SK-N-SH (cell line): Measurements from ENCODE around the gene HAUS3. TPM values are rescaled to one million over a fixed set of nuclear protein-coding genes. Genes with fewer than 3 reads are reported as not detected.

Source experiments
- CTCF ChIA-PET: fragments of 300-600, 350-600 bp; formaldehyde crosslinking; extraction: SDS; loops from one replicate; lab custom pipeline; 2021; lab: Yijun Ruan, JAX
- POLR2A ChIA-PET: fragments of 350-600 bp; sonication (Branson Sonifier 250); formaldehyde crosslinking; extraction: SDS; loops from one replicate; lab custom pipeline; 2020; ENCODE audit warnings: antibody characterized with exemption, inconsistent platforms; lab: Yijun Ruan, JAX
- DNase-seq: peaks from one replicate; pipeline ENCODE4 v3.0.0; 2012
- H2AFZ ChIP-seq: fragments of 200-600 bp; sonication (generic); 2 replicates; pipeline ENCODE4 v1.8.1; 2016; ENCODE audit warnings: antibody characterized with exemption, mild to moderate bottlenecking, low read depth
- H3F3A ChIP-seq: fragments of 200-600 bp; sonication (generic); replicated peaks from 2 replicates; pipeline ENCODE3; 2016; ENCODE audit warnings: antibody characterized with exemption, mild to moderate bottlenecking; ENCODE audit not compliant: insufficient read depth
- H3K27ac ChIP-seq, 2 experiments: fragments of 200-500 bp in 1 of 2; fragments of 200-600 bp in 1 of 2; sonication (Bioruptor generic) in 1 of 2; sonication (generic), shearing (Covaris generic) in 1 of 2; 2 replicates each; pipeline versions ENCODE4 v1.5.1 to v1.6.1; 2014 to 2016; ENCODE audit warnings: low read depth in 2 of 2, inconsistent platforms in 1 of 2, low read length in 1 of 2, mild to moderate bottlenecking in 1 of 2, mixed read lengths in 1 of 2
- H3K27me3 ChIP-seq: fragments of 200-600 bp; sonication (generic), shearing (Covaris generic); 2 replicates; pipeline ENCODE4 v1.6.1; 2016; ENCODE audit warnings: mixed run types; ENCODE audit not compliant: insufficient read depth
- H3K36me3 ChIP-seq, 2 experiments: fragments of 200-500 bp in 1 of 2; fragments of 200-600 bp in 1 of 2; sonication (Bioruptor generic) in 1 of 2; sonication (generic) in 1 of 2; replicated peaks in 1 of 2; 2 replicates each; pipeline versions ENCODE3 to v1.5.1; 2014 to 2016; ENCODE audit warnings: low read length in 1 of 2, mild to moderate bottlenecking in 1 of 2; ENCODE audit not compliant: insufficient read depth in 2 of 2, control insufficient read depth in 1 of 2
- H3K4me1 ChIP-seq, 2 experiments: fragments of 200-500 bp in 1 of 2; fragments of 200-600 bp in 1 of 2; sonication (Bioruptor generic) in 1 of 2; sonication (generic), shearing (Covaris generic) in 1 of 2; 2 replicates each; pipeline versions ENCODE4 v1.5.1 to v1.6.1; 2014 to 2016; ENCODE audit warnings: low read depth in 1 of 2, low read length in 1 of 2, mixed run types in 1 of 2; ENCODE audit not compliant: insufficient read depth in 2 of 2, control insufficient read depth in 1 of 2
- H3K4me2 ChIP-seq: fragments of 200-600 bp; sonication (generic), shearing (Covaris generic); 2 replicates; pipeline ENCODE4 v1.6.1; 2017; ENCODE audit warnings: mixed run types
- H3K4me3 ChIP-seq, 2 experiments: fragments of 200-500 bp in 1 of 2; fragments of 200-600 bp in 1 of 2; sonication (Bioruptor generic) in 1 of 2; sonication (generic), shearing (Covaris generic) in 1 of 2; 2 replicates each; pipeline versions ENCODE4 v1.5.1 to v1.8.1; 2014 to 2016; ENCODE audit warnings: low read depth in 2 of 2, inconsistent platforms in 1 of 2, low read length in 1 of 2, mild to moderate bottlenecking in 1 of 2, mixed read lengths in 1 of 2, moderate library complexity in 1 of 2
- H3K79me2 ChIP-seq: fragments of 200-600 bp; sonication (generic); 2 replicates; pipeline ENCODE4 v1.8.1; 2017; ENCODE audit warnings: mild to moderate bottlenecking; ENCODE audit not compliant: insufficient read depth
- H3K9ac ChIP-seq: fragments of 200-600 bp; sonication (generic); 2 replicates; pipeline ENCODE4 v1.6.1; 2017; ENCODE audit warnings: mixed run types
- H3K9me2 ChIP-seq: fragments of 200-600 bp; sonication (generic); 2 replicates; pipeline ENCODE4 v1.6.1; 2017; ENCODE audit warnings: mixed run types
- H3K9me3 ChIP-seq: fragments of 200-600 bp; sonication (generic); 2 replicates; pipeline ENCODE4 v1.6.1; 2017; ENCODE audit warnings: mixed run types, mild to moderate bottlenecking, moderate library complexity
- H4K20me1 ChIP-seq: fragments of 200-600 bp; sonication (generic); 2 replicates; pipeline ENCODE4 v1.6.1; 2017; ENCODE audit warnings: mild to moderate bottlenecking, mixed run types; ENCODE audit not compliant: insufficient read depth
- CHD2 ChIP-seq: fragments of 150-350 bp; IDR thresholded peaks from 2 replicates; pipeline ENCODE4 v1.6.1; 2018; ENCODE audit warnings: low read length; ENCODE audit not compliant: partially characterized antibody
- JUND ChIP-seq: IDR thresholded peaks from 2 replicates; pipeline ENCODE4 v1.4.0; 2012
- MXI1 ChIP-seq: IDR thresholded peaks from 2 replicates; pipeline ENCODE4 v1.6.1; 2012; ENCODE audit warnings: mild to moderate bottlenecking, low read depth, low read length, improper control_type of control experiment
- NRF1 ChIP-seq: IDR thresholded peaks from 2 replicates; pipeline ENCODE4 v1.6.1; 2012; ENCODE audit warnings: low read depth, mild to moderate bottlenecking, low read length
- PBX3 ChIP-seq: IDR thresholded peaks from 2 replicates; pipeline ENCODE4; 2012
- POLR2AphosphoS5 ChIP-seq: IDR thresholded peaks from 2 replicates; pipeline ENCODE4 v1.6.1; 2012; ENCODE audit warnings: low read depth, low read length
- REST ChIP-seq: IDR thresholded peaks from 2 replicates; pipeline ENCODE4 v1.6.1; 2012; ENCODE audit warnings: mild to moderate bottlenecking, low read depth, low read length, moderate library complexity
- SIN3A ChIP-seq: IDR thresholded peaks from 2 replicates; pipeline ENCODE4 v1.6.1; 2012; ENCODE audit warnings: low read depth, mild to moderate bottlenecking, low read length, moderate library complexity, borderline replicate concordance
- SMC3 ChIP-seq: IDR thresholded peaks from 2 replicates; pipeline ENCODE4 v1.6.1; 2012; ENCODE audit warnings: low read depth, low read length, improper control_type of control experiment
- TAF1 ChIP-seq: IDR thresholded peaks from 2 replicates; pipeline ENCODE4 v1.6.1; 2012; ENCODE audit warnings: low read depth, mild to moderate bottlenecking, low read length, moderate library complexity, borderline replicate concordance
- ZBTB33 ChIP-seq: IDR thresholded peaks from 2 replicates; pipeline ENCODE4 v1.4.0; 2012; ENCODE audit warnings: low read depth, borderline replicate concordance
- WGBS: methylation state at CpG from one replicate; pipeline ENCODE4 v1.1.6; 2017; ENCODE audit warnings: low lambda C conversion rate; 5-methylcytosine and 5-hydroxymethylcytosine counted together
- polyA plus RNA-seq, 3 experiments: library from polyadenylated mRNA; depleted of rRNA; stranded (reverse); fragments of >200 nt; gene quantifications; 2 replicates each; pipeline ENCODE4 v1.2.3, GENCODE V29; 2012
- TF ChIP-seq, protein P1 (sequence below): IDR thresholded peaks from 2 replicates; pipeline ENCODE4 v1.4.0; 2012; ENCODE audit warnings: low read depth

The HAUS3 gene
- polyA plus RNA-seq (2012; rRNA removed) = 6.3 and 6.4 TPM in 2 replicates
- polyA plus RNA-seq (2012; cell fraction: cytosol; rRNA removed) = 4.0 and 4.4 TPM in 2 replicates
- 15.3 and 15.8 TPM in 2 replicates for polyA plus RNA-seq (2012; cell fraction: nucleus; rRNA removed)

DNA sequence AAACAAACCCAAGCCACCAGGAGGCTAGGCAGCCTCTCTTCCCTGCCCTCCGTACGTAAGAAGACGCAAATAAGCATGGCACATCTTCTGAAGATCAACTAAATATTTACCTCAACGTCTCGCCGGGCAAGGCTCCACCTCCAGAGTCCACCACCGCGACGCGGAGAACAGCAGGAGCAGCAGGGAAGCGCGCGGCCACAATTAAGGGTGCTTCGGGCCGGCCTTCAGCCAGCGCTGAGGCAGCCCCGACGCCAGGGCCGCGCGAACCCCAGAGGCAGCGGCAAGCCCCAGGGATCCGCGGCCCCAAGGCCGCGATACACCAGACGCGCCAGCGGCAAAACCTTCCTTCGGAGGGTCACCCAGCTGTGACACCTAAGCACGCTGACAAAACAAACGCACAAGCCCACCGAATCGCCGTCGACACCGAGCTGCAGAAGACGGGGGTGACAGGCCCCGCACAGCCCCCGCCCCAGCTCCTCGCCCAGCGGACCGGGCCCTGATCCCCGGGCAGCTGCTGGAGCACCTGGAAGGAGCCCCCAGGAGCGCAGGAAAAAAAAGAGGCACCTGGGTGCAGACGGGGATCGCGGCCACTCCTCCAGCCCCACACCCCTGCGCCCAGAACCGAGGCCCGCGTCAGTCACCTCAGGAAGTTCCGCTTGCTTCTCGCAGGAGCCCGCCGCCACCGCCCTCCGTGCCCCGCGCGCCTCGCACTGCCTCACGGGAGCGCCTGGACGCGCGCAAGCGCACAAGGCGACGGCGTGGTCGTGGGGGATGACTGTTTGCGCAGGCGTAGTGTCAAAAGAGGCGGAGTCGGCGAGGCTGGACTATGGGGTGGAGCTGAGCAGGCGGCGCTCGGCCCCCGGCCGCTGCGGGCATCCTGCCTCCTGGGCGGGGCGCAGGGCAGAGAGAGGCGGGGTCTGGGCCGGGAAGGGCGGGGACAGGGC, at the start of gene HAUS3, which contains the start of gene POLN:
Gene HAUS3, minus strand, starts transcription at position 712 of the 944 bp plus-strand sequence. CDS start 1,175 bp downstream, outside the sequence.
Gene POLN, minus strand, starts transcription at position 712 of the 944 bp plus-strand sequence. CDS start 12,890 bp downstream, outside the sequence.
- peaks cover 29% of the 10 kb centered on the region; the same call in 1 of the 2 replicates for H4K20me1 ChIP-seq
- H3K36me3 ChIP-seq = peaks cover 19 to 21% of the 10 kb centered on the region in 2 experiments
- H3K79me2 ChIP-seq = peaks cover 49% of the 10 kb centered on the region
- TF ChIP-seq NRF1 (peak; percentile 94), TAF1 (peak; percentile 61; the same call in 1 of the 2 replicates), REST (no peak), JUND (no peak), ZBTB33 (peak; percentile 20; the same call in 1 of the 2 replicates), POLR2AphosphoS5 (peak; percentile 78), PBX3 (peak; percentile 24; the same call in 1 of the 2 replicates), SMC3 (no peak), CHD2 (peak; percentile 53), MXI1 (peak; percentile 83), SIN3A (peak; percentile 82)
- TF ChIP-seq, protein P1, sequence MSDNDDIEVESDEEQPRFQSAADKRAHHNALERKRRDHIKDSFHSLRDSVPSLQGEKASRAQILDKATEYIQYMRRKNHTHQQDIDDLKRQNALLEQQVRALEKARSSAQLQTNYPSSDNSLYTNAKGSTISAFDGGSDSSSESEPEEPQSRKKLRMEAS = peak; percentile 78
- TF ChIP-seq, all 33 proteins: peak for 9
- Histone ChIP-seq H2AFZ (peak within 1 kb of the TSS; percentile 61), H3K4me2 (peak within 1 kb of the TSS; percentile 89), H3K27ac (peak within 1 kb of the TSS; percentile 24 to 65; a peak in 3 of 4 replicates), H3K27me3 (no peaks in the 10 kb centered on the region), H3K9me2 (no peaks in the 10 kb centered on the region), H3K4me1 (peaks cover 25 to 28% of the 10 kb centered on the region in 2 experiments; a peak in 3 of 4 replicates), H3K4me3 (peak within 1 kb of the TSS; percentile 81 to 96), H3K9me3 (no peaks in the 10 kb centered on the region), H3K9ac (peak within 1 kb of the TSS; percentile 83), H3F3A (peaks cover 10% of the 10 kb centered on the region)
- POLR2A ChIA-PET = interaction anchor here (1.4 kb wide), 1 partner anchor 195 kb away, joined by 4 read pairs; no protein-coding TSS in a partner anchor
- CTCF ChIA-PET = interaction anchor here (1.2 to 2.4 kb wide), 3 partner anchors 9 to 195 kb away, joined by 3 to 9 read pairs (median 6); partner anchors contain the start of genes CFAP99 and ZFYVE28
- DNase-seq = peak; percentile 100
- WGBS = under 1% methylated on average over 25 of the region's 88 CpGs
